K562 (cell line): Measurements from ENCODE around the gene TCEAL4. TPM values are rescaled to one million over a fixed set of nuclear protein-coding genes. Genes with fewer than 3 reads are reported as not detected.

Source experiments
- ATAC-seq: fragments of 200-7000 bp; cut with Tn5 transposase; 3 replicates; pipeline ENCODE4 v1.9.1; 2020; ENCODE audit warnings: moderate library complexity
- BruUV-seq: library from RNA; stranded (reverse); fragments of 400-500 nt; replicated peaks from 2 replicates; lab custom pipeline; 2021; lab: Mats Ljungman, UMichigan
- CTCF ChIA-PET: fragments of 300-600 bp; formaldehyde crosslinking; extraction: SDS; loops from one replicate; lab custom pipeline; 2021; ENCODE audit warnings: low intra/inter-chr PET ratio; lab: Yijun Ruan, JAX
- POLR2A ChIA-PET: fragments of 300-600, 350-650 bp; sonication (Branson Sonifier 250); formaldehyde crosslinking; extraction: SDS; loops from one replicate; lab custom pipeline; 2021; ENCODE audit warnings: antibody characterized with exemption, inconsistent platforms; lab: Yijun Ruan, JAX
- DNase-seq, 4 experiments: peaks; one replicate each; pipeline versions ENCODE4 v3.0.0 to v3.0.0-alpha.2; 2011 to 2018; ENCODE audit warnings: low spot score in 3 of 4, mixed read lengths in 3 of 4; ENCODE audit errors: extremely low read depth in 1 of 4
- FAIRE-seq: peaks from 2 replicates; lab custom pipeline; 2011; peaks lifted over from hg19 to GRCh38; lab: Jason Lieb, UNC
- H2AFZ ChIP-seq: 2 replicates; pipeline ENCODE4 v1.6.0; 2011; ENCODE audit warnings: low read depth, low read length, control low read depth, inconsistent platforms
- H3K27ac ChIP-seq: fragments of 200-600 bp; 3 replicates; pipeline ENCODE4 v1.8.0; 2011; ENCODE audit warnings: low read depth, mild to moderate bottlenecking, control low read depth, inconsistent platforms, low read length, moderate library complexity, mixed read lengths; ENCODE audit errors: extremely low read depth
- H3K27me3 ChIP-seq, 2 experiments: fragments of 300-600 bp in 1 of 2; 2 replicates in 1 of 2; 3 replicates in 1 of 2; pipeline versions ENCODE4 v1.6.0 to v1.8.0; 2011; ENCODE audit warnings: inconsistent platforms in 2 of 2, low read length in 2 of 2, mild to moderate bottlenecking in 1 of 2, mixed read lengths in 1 of 2, moderate library complexity in 1 of 2; ENCODE audit not compliant: control insufficient read depth in 2 of 2, insufficient read depth in 2 of 2
- H3K36me3 ChIP-seq: fragments of 300-600 bp; 3 replicates; pipeline ENCODE4 v1.8.0; 2011; ENCODE audit warnings: mild to moderate bottlenecking, low read length, inconsistent platforms; ENCODE audit not compliant: control insufficient read depth, insufficient read depth
- H3K4me1 ChIP-seq, 2 experiments: fragments of 200-600 bp in 1 of 2; replicated peaks in 1 of 2; 2 replicates in 1 of 2; 3 replicates in 1 of 2; pipeline versions ENCODE4 v1.5.1 to v1.8.0; 2011; ENCODE audit warnings: inconsistent platforms in 2 of 2, low read length in 2 of 2, mild to moderate bottlenecking in 1 of 2, mixed read lengths in 1 of 2, moderate library complexity in 1 of 2; ENCODE audit not compliant: control insufficient read depth in 2 of 2, insufficient read depth in 2 of 2
- H3K4me2 ChIP-seq: 2 replicates; pipeline ENCODE4 v1.6.1; 2011; ENCODE audit warnings: low read length, control low read depth, inconsistent platforms, mixed read lengths; ENCODE audit not compliant: insufficient read depth
- H3K4me3 ChIP-seq: fragments of 200-600 bp; sonication (generic), shearing (Covaris generic); 2 replicates; pipeline ENCODE4 v1.5.1; 2016; ENCODE audit warnings: control low read depth, inconsistent platforms
- H3K79me2 ChIP-seq: fragments of 200-600 bp; 3 replicates; pipeline ENCODE4 v1.8.0; 2011; ENCODE audit warnings: low read length, inconsistent platforms; ENCODE audit not compliant: control insufficient read depth, insufficient read depth
- H3K9ac ChIP-seq, 2 experiments: 2 replicates each; pipeline versions ENCODE4 v1.6.0 to v1.6.1; 2011; ENCODE audit warnings: low read depth in 2 of 2, low read length in 2 of 2, control low read depth in 1 of 2, inconsistent platforms in 1 of 2, mild to moderate bottlenecking in 1 of 2, mixed read lengths in 1 of 2; ENCODE audit not compliant: insufficient read depth in 1 of 2
- H3K9me1 ChIP-seq: one replicate; pipeline ENCODE4 v1.6.0; 2011; ENCODE audit warnings: inconsistent platforms, mild to moderate bottlenecking, low read length, moderate library complexity; ENCODE audit not compliant: control insufficient read depth, insufficient read depth
- H3K9me3 ChIP-seq: replicated peaks from 2 replicates; pipeline ENCODE4 v1.5.1; 2011; ENCODE audit warnings: low read depth, low read length, inconsistent platforms; ENCODE audit not compliant: control insufficient read depth, insufficient read depth
- H4K20me1 ChIP-seq: replicated peaks from 2 replicates; pipeline ENCODE4 v1.6.1; 2011; ENCODE audit warnings: low read length, inconsistent platforms, mixed read lengths; ENCODE audit not compliant: control insufficient read depth, insufficient read depth
- CTBP1 ChIP-seq: fragments of 450-650 bp; IDR thresholded peaks from 2 replicates; pipeline ENCODE4 v1.6.1; 2016; ENCODE audit warnings: borderline replicate concordance
- ETV6 ChIP-seq, 3 experiments: fragments of 150-350 bp in 1 of 3; sonication (generic) in 1 of 3; formaldehyde crosslinking in 1 of 3; IDR thresholded peaks; 2 replicates each; pipeline versions ENCODE4 v1.6.1 to v1.8.0; 2014 to 2022; ENCODE audit warnings: borderline replicate concordance in 2 of 3, low read depth in 2 of 3, antibody characterized with exemption in 1 of 3, low read length in 1 of 3, mild to moderate bottlenecking in 1 of 3, missing genetic modification reagents in 1 of 3
- GTF2A2 ChIP-seq: IDR thresholded peaks from 2 replicates; pipeline ENCODE4 v1.6.1; 2016; ENCODE audit warnings: mild to moderate bottlenecking, missing genetic modification characterization, missing compliant biosample characterization
- HOXB6 ChIP-seq: fragments of 250-450 bp; sonication (Bioruptor Pico); IDR thresholded peaks from 2 replicates; pipeline ENCODE4 v1.5.1; 2022; ENCODE audit warnings: mild to moderate bottlenecking, borderline replicate concordance
- IFI16 ChIP-seq: fragments of 250-450 bp; sonication (Bioruptor Pico); IDR thresholded peaks from 2 replicates; pipeline ENCODE4 v2.1.2; 2022; ENCODE audit warnings: mild to moderate bottlenecking, inconsistent platforms
- MTA2 ChIP-seq: fragments of 450-650 bp; IDR thresholded peaks from 2 replicates; pipeline ENCODE4 v1.6.1; 2016; ENCODE audit warnings: low read depth
- TAF9B ChIP-seq: fragments of 450-650 bp; IDR thresholded peaks from 2 replicates; pipeline ENCODE4 v1.6.1; 2018; ENCODE audit warnings: mild to moderate bottlenecking; ENCODE audit not compliant: partially characterized antibody
- TOE1 ChIP-seq, 2 experiments: fragments of 450-650 bp in 1 of 2; sonication (generic) in 1 of 2; formaldehyde crosslinking in 1 of 2; IDR thresholded peaks; 2 replicates each; pipeline versions ENCODE4 v1.7.1 to v1.8.0; 2016 to 2022; ENCODE audit warnings: borderline replicate concordance in 2 of 2, mild to moderate bottlenecking in 2 of 2, antibody characterized with exemption in 1 of 2, inconsistent platforms in 1 of 2, low read depth in 1 of 2, missing genetic modification reagents in 1 of 2, moderate library complexity in 1 of 2
- WGBS: fragments of 100-300 bp; shearing (Covaris generic); methylation state at CpG from one replicate; pipeline ENCODE4 v1.1.6; 2016; ENCODE audit warnings: low coverage, mixed read lengths; ENCODE audit not compliant: insufficient coverage; ENCODE audit errors: missing lambda C conversion rate; 5-methylcytosine and 5-hydroxymethylcytosine counted together
- in situ Hi-C: fragments of 300-500 bp; cut with MboI; formaldehyde crosslinking; loops from 4 replicates; pipeline ENCODE4 v1.15.0; 2018; ENCODE audit warnings: inconsistent platforms, mixed read lengths
- intact Hi-C: fragments of 100-400 bp; cut with micrococcal nuclease; formaldehyde crosslinking; loops from 2 replicates; pipeline ENCODE4 v1.14.2; 2022
- polyA plus RNA-seq, 8 experiments: library from polyadenylated mRNA; depleted of rRNA in 4 of 8; stranded (reverse) in 5 of 8; unstranded in 3 of 8; fragments of >200 nt; fragmentation: Nextera tagmentation in 2 of 8; fragmentation: Illumina TruSeq in 1 of 8; extraction: Ambion mirVana in 2 of 8; extraction: Trizol in 1 of 8; gene quantifications; 2 replicates each; pipeline versions ENCODE4 v1.2.1 to v1.2.3, GENCODE V29; 2011 to 2014; ENCODE audit warnings: inconsistent platforms in 1 of 8, missing spikeins in 1 of 8
- total RNA-seq, 7 experiments: library from RNA; depleted of rRNA in 6 of 7; stranded (reverse); fragments of >200 nt in 6 of 7; fragmentation: Illumina TruSeq in 2 of 7; extraction: Trizol in 2 of 7; gene quantifications; 2 replicates each; pipeline versions ENCODE4 v1.2.1 to v1.2.3, GENCODE V29; 2011 to 2021; ENCODE audit warnings: low replicate concordance in 1 of 7
- TF ChIP-seq, protein P1 (sequence below), 2 experiments: fragments of 450-650 bp; formaldehyde crosslinking in 1 of 2; IDR thresholded peaks; 2 replicates each; pipeline versions ENCODE4 v1.4.0 to v1.6.1; 2014 to 2020; ENCODE audit warnings: mild to moderate bottlenecking in 2 of 2, borderline replicate concordance in 1 of 2, low read depth in 1 of 2
- TF ChIP-seq, protein P2 (sequence below), 2 experiments: fragments of 450-650 bp in 1 of 2; IDR thresholded peaks; 2 replicates each; pipeline ENCODE4 v1.6.1; 2011 to 2017; ENCODE audit warnings: low read depth in 2 of 2, antibody characterized with exemption in 1 of 2, borderline replicate concordance in 1 of 2, low read length in 1 of 2, mild to moderate bottlenecking in 1 of 2, mixed read lengths in 1 of 2; ENCODE audit not compliant: control insufficient read depth in 1 of 2

The TCEAL4 gene
- total and polyA plus RNA-seq, 9 of the 15 experiments (the other 6 are each of a cell fraction or from before 2014, with no cell fraction given), result 0.36 to 12.3 (median 7.9) TPM

DNA sequence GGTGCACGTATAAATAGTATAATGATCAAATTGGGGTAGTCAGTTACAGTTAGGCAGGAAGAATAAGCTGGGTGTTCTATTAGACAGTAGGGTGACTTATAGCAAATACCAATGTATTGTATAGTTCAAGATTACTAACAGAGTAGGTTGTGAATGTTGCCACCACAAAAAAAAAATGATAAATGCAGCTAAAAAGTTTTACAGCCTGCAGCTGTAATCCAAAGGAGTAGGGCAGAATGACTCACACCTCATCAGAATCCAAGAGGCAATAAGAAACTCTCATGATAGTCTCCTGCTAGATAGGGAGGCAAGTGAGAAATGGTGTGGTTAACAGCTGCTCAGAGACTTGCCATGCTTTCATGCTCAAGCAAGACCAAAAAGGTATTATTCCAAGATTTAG, 19.6 kb upstream of the TCEAL4 start:
- ChIA-PET CTCF (no interaction called here), POLR2A (no interaction called here)
- Histone ChIP-seq H3K79me2 (no peaks in the 10 kb centered on the region), H3K27ac (no peak overlapping the region), H3K4me2 (no peak overlapping the region), H3K4me1 (no peaks in the 10 kb centered on the region), H3K9me3 (no peaks in the 10 kb centered on the region), H2AFZ (no peak overlapping the region), H3K27me3 (no peaks in the 10 kb centered on the region), H3K9me1 (no peaks in the 10 kb centered on the region), H4K20me1 (no peaks in the 10 kb centered on the region), H3K9ac (no peak overlapping the region), H3K36me3 (no peaks in the 10 kb centered on the region), H3K4me3 (no peak overlapping the region)
- FAIRE-seq (no peak), ATAC-seq (no peak), DNase-seq (no peak)
- 0% methylated on average over 1 of the region's 1 CpG for WGBS
- intact Hi-C loops (no loop called here), in situ Hi-C loops (no loop called here)
- BruUV-seq, result no TSS peak
- TF ChIP-seq GTF2A2 (tag) (no peak), IFI16 (no peak), CTBP1 (no peak), ETV6 (IDR thresholded peaks at IDR 0.05; ENCODE audit: borderline replicate concordance in 1 of 2, low read depth in 2 of 2, low read length in 1 of 2) (no peak), ETV6 (CRISPR knock-in tag; IDR thresholded peaks at IDR 0.05; ENCODE audit: borderline replicate concordance) (no peak), HOXB6 (CRISPR knock-in tag) (no peak), TAF9B (no peak), TOE1 (IDR thresholded peaks at IDR 0.05; ENCODE audit: borderline replicate concordance) (no peak), TOE1 (CRISPR knock-in tag; IDR thresholded peaks at IDR 0.05; ENCODE audit: borderline replicate concordance, low read depth) (no peak), MTA2 (no peak)
- TF ChIP-seq, protein P1, sequence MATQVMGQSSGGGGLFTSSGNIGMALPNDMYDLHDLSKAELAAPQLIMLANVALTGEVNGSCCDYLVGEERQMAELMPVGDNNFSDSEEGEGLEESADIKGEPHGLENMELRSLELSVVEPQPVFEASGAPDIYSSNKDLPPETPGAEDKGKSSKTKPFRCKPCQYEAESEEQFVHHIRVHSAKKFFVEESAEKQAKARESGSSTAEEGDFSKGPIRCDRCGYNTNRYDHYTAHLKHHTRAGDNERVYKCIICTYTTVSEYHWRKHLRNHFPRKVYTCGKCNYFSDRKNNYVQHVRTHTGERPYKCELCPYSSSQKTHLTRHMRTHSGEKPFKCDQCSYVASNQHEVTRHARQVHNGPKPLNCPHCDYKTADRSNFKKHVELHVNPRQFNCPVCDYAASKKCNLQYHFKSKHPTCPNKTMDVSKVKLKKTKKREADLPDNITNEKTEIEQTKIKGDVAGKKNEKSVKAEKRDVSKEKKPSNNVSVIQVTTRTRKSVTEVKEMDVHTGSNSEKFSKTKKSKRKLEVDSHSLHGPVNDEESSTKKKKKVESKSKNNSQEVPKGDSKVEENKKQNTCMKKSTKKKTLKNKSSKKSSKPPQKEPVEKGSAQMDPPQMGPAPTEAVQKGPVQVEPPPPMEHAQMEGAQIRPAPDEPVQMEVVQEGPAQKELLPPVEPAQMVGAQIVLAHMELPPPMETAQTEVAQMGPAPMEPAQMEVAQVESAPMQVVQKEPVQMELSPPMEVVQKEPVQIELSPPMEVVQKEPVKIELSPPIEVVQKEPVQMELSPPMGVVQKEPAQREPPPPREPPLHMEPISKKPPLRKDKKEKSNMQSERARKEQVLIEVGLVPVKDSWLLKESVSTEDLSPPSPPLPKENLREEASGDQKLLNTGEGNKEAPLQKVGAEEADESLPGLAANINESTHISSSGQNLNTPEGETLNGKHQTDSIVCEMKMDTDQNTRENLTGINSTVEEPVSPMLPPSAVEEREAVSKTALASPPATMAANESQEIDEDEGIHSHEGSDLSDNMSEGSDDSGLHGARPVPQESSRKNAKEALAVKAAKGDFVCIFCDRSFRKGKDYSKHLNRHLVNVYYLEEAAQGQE (IDR thresholded peaks at IDR 0.05; ENCODE audit: borderline replicate concordance), result no peak
- TF ChIP-seq, protein P1 (CRISPR knock-in tag; IDR thresholded peaks at IDR 0.05; ENCODE audit: low read depth), result no peak
- TF ChIP-seq, protein P2, sequence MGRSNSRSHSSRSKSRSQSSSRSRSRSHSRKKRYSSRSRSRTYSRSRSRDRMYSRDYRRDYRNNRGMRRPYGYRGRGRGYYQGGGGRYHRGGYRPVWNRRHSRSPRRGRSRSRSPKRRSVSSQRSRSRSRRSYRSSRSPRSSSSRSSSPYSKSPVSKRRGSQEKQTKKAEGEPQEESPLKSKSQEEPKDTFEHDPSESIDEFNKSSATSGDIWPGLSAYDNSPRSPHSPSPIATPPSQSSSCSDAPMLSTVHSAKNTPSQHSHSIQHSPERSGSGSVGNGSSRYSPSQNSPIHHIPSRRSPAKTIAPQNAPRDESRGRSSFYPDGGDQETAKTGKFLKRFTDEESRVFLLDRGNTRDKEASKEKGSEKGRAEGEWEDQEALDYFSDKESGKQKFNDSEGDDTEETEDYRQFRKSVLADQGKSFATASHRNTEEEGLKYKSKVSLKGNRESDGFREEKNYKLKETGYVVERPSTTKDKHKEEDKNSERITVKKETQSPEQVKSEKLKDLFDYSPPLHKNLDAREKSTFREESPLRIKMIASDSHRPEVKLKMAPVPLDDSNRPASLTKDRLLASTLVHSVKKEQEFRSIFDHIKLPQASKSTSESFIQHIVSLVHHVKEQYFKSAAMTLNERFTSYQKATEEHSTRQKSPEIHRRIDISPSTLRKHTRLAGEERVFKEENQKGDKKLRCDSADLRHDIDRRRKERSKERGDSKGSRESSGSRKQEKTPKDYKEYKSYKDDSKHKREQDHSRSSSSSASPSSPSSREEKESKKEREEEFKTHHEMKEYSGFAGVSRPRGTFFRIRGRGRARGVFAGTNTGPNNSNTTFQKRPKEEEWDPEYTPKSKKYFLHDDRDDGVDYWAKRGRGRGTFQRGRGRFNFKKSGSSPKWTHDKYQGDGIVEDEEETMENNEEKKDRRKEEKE (IDR thresholded peaks at IDR 0.05; ENCODE audit: borderline replicate concordance in 1 of 2, control insufficient read depth in 1 of 2, low read depth in 2 of 2, low read length in 1 of 2), result no peak
